GM21390 (cell line): Measurements from ENCODE around the gene MAP1LC3B.
"Not testable (repeated sequence)": the region's sequence is repeated elsewhere in the genome, so short reads cannot be mapped to it uniquely, and the experiment has no call there.

Source experiments
- ATAC-seq: cut with Tn5 transposase; IDR thresholded peaks from one replicate; pipeline ENCODE4 v1.9.1; 2021; ENCODE audit not compliant: unreplicated experiment

MAP1LC3B gene

DNA sequence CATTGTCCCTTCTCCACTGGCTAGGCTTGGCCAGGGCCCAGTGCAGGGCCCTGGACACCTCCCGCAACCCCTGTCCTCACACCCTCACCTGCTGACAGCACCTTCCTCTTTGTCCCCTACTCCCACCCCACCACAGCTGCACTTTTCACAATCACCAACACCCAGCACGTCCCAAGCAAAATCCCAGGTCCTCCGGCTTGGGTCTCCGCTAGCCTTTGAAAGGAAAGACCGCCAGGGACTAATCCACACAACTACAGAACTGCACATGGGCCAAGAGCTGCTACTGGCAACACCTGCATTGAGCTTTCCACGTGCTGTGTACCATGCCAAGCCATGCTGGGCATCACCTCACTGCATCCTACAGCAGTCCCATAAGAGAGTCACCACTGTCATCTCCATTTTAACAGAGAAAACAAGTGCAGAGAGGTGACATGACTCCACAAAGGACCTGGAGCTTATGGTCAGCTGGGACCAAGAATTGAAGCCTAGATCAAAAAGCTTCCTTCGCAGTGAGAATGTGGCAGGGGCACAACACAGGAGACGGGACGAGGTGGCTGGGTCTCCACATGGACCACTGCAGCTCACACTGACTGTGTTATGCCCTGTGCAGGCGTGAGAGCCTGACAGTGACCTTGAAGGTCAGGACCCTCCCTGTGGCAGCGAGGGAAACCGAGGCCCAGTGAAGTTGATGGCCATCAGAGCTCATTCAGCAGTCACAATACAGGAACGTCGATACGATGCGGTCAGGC, 31.1 kb upstream of the MAP1LC3B start:
- ATAC-seq, result no peak

DNA sequence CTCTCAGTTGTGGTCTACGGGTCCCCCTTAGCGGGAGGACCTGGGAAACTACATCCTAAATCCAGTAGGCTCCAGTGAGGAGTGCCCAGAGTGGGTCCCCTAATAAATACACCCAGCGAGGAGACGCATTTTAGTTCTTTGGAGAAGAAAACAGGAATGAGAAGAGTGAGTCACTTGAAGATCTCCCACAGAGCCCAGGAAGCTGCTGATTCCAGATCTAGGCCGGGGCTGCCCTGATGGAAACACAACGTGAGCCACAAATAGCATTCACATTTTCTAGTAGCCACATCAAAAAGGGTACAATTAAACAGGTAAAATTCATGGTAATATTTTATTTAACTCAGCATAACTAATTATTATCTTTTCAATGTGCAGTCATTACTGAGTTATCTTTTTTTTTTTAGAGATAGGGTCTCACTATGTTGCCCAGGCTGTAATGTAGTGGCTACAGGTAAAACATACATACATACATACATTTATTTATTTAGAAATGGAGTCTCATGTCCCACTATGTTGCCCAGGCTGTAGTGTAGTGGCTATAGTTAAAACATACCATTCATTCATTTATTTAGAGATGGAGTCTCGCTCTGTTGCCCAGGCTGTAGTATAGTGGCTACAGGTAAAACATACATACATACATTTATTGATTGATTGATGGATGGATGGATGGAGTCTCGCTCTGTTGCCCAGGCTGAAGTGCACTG, 30.1 kb upstream of the MAP1LC3B start:
- no peak for ATAC-seq

DNA sequence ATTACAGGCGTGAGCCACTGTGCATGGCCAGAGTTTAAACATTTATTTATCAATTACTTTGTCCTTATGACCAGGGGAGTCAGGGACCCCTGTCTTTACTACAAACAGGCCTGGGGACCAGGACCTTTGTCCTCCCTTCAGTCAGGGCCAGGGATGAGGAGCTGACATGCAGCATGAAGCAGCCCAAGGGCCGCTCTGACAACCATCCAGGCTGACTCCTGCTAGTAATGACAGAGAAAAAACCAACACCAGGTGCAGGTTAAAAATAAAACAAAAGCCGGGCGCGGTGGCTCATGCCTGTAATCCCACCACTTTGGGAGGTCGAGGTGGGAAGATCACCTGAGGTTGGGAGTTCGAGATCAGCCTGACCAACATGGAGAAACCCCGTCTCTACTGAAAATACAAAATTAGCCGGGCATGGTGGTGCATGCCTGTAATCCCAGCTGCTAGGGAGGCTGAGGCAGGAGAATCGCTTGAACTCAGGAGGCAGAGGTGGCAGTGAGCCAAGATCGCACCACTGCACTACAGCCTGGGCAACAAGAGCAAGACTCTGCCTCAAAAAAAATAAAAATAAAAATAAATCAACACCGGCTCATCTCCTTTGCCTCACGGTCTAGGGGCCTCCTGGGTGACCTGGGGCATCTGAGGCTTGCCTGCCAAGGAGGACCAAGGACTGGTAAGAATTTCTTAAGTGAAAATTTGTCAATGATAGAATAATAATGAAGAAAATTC, 29.1 kb upstream of the MAP1LC3B start:
- ATAC-seq, result not testable (repeated sequence)

- ATAC-seq, result no peak
These were observed 28.2 kb upstream of the MAP1LC3B start for GRCh38 chr16:87363771-87364455.

GRCh38 chr16:87365021-87365713, 27.0 kb upstream of the MAP1LC3B start:
- no peak for ATAC-seq

GRCh38 chr16:87366288-87366687, 25.8 kb upstream of the MAP1LC3B start:
- no peak for ATAC-seq

GRCh38 chr16:87366930-87367329, 25.2 kb upstream of the MAP1LC3B start:
- ATAC-seq, result no peak

DNA sequence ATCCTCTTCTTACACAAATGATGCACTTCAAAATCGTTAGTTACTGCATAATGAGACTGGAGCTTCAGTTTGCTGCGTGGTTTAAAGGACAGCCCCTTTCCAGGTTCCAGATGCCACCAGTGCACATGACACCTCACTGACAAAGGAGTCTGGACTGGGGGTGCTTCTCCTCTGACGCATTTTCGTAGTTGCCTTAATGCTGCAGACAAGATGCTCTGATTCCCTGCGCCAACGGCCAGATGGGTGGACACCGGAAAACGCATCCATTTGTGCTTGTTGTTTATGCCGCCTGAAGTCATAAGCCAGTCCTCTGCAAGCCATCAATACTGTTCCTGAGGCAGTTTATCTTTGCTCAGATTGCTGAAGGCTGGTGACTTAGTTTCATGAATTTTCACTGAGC, 24.6 kb upstream of the MAP1LC3B start:
- ATAC-seq, result no peak

- no peak for ATAC-seq
These were observed 23.9 kb upstream of the MAP1LC3B start for GRCh38 chr16:87368029-87368770.

DNA sequence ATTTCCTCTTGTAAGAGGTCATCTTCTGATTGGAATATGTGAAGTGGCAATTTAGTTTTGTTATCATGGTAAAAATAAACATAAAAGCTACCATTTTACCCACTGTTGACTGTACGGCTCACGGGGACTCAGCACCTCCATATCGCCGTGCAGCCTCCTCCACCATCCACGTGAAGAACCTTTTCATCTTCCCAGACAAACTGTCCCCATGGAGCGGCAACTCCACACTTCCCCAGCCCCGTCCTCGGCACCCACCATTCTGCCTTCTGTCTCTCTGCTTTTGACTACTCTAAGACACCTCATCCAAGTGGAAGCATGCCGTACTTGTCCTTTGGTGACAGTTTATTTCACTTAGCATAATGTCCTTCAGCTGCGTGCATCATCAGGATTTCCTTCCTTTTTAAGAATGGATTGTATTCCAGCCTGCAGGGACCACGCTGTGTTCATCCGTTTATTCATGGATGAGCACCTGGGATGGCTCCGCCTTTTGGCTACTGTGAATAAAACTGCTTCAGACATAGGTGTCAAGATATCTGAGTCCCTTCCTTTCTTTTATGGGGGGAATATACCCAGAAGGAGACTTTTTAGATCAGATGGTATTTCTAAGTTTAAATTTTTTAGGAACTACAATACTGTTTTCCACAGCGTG, 22.9 kb upstream of the MAP1LC3B start:
- ATAC-seq, result no peak

- ATAC-seq, result no peak
These were observed 22.1 kb upstream of the MAP1LC3B start for GRCh38 chr16:87369796-87370719.

- ATAC-seq, result no peak
These were observed 20.8 kb upstream of the MAP1LC3B start for GRCh38 chr16:87371261-87371866.

DNA sequence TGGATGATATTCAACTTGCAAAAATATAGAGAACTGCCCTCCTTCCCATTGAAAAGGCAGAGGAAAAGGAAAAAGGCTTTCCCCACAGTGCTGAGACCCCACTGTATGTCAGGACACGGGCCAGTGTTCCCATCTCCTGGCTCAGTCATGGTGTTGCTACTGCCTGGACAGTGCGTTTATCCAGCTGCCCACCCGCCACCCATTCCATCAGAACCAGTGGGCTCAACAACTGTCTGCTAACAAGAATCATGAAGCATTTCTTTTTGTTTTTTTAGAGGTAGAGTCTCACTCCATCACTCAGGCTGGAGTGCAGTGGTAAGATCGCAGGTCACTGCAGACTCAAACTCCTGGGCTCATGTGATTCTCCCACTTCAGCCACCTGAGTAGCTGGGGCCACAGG, 19.8 kb upstream of the MAP1LC3B start:
- no peak for ATAC-seq

DNA sequence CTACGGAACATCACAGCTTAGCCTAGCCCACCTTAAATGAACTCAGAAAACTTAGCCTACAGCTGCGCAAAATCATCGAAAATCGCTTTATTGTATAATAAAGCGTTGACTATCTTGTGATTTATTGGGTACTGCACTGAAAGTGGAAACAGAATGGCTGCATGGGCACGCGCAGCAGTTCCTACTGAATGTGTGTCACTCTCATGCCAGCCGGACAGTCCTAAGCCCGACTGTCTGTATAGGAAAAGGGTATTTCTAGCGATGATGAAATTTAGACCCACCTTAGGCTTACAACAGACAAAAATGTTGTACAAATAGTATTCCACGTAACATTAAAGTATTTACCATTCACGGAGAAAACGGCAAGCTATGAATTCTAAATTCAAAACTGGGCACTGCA, 17.8 kb upstream of the MAP1LC3B start:
- ATAC-seq, result no peak

DNA sequence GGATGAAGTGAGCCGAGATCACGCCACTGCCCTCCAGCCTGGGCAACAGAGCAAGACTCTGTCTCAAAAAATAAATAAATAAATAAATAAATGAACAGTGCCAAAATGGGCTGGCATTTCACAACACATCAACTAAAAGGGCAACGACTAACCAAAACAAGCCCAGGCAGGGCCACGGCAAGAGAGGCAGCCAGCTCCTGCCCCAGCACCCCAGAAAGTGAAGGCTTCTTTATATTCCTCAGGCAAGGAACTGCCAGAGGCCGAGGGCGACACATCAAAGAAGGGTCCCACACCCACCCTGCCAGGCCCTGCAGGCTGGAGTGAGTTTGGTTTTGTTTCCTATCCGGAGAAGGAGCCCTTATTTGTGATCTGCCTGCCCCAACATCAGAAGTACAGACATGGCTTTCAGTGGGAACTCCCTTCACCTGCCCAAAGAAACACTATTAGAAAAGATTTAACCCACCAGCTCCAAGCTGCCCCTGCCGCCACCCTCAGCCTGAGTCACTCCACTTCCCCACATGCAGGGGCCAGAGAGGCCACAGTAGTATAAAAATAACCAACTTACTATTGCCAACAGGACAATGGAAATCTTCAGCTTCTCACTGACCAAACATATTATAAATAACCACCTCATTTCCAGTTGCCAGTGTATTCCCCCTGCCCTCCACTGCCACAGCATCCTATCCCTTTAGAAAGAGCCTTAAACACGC, 16.6 kb upstream of the MAP1LC3B start:
- no peak for ATAC-seq

DNA sequence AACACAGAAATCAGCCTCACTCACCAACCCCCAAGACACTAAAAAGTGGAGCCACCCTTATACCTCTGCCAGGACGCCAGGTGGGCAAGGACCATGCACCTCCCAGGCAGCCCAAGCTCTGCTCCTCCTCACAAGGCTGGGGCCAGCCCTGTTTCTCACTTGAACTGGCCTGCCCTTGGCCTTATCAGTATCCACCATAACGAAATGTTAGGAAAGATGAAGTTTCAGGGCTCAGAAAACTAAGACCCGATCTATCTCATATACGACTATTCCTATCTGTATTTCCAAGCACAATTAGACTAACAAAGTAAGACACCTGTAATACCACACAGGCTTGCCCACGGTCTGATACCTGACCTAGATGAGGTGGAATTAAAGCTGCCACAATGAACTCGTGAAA, 15.5 kb upstream of the MAP1LC3B start:
- no peak for ATAC-seq

GRCh38 chr16:87379312-87379752, 12.8 kb upstream of the MAP1LC3B start:
- ATAC-seq, result not testable (repeated sequence)
